Measurements from ENCODE around the gene SOCS4.
A peak's percentile ranks its signal among the peaks of the same experiment; 100 is the strongest.
"Not testable (repeated sequence)": the region's sequence is repeated elsewhere in the genome, so short reads cannot be mapped to it uniquely, and the experiment has no call there.

Gene SOCS4

GRCh38 chr14:55066223-55066622, 39.2 kb downstream of the SOCS4 start:
- no peak for TF ChIP-seq CTCF (conservative IDR thresholded peaks at IDR 0.05)
- H3K27ac ChIP-seq: no peak overlapping the region

DNA sequence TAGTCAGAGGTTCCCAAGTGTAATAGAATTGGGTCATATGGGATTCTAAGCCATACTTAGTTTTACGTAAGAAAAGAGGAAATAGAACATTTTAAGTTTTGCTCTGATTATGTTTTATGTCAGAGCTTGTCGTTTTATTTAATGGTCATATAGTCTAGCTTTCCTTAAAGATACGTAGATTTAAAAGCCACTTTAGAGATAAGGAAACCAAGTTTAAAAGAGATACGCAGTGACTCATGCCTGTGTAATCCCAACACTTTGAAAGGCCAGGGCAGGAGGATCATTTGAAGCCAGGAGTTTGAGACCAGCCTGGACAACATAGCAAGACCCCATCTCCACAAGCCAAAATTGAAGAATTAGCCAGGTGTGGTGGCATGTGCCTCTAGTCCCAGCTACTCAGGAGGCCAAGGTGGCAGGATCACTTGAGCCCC, 44.0 kb downstream of the SOCS4 start:
- TF ChIP-seq CTCF (conservative IDR thresholded peaks at IDR 0.05): no peak
- H3K27ac ChIP-seq: no peak overlapping the region

- H3K27ac ChIP-seq: peak overlapping the region; percentile 18
- TF ChIP-seq CTCF (conservative IDR thresholded peaks at IDR 0.05): no peak
Measured at GRCh38 chr14:55071870-55072640, 45.0 kb downstream of the SOCS4 start.

DNA sequence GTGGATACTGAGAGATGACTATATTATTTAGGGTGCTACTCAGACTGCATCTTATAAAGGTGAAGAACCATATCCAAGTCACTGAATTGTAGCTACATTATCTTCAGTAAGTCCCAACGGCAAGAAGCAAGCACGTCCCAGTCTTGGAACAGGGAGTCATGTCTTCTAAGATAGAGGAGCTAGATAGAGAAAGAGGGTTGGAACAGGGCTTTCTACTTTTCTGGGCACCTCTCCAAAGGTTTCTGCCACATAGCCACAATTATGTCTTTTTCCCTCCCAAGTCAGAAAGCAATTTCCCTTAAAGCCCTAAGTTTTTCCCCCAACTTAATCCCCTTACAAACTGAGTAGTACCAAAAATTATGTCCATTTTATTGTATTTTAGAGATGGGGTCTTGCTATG, 46.8 kb downstream of the SOCS4 start:
- no peak overlapping the region for H3K27ac ChIP-seq
- no peak for TF ChIP-seq CTCF (conservative IDR thresholded peaks at IDR 0.05)

DNA sequence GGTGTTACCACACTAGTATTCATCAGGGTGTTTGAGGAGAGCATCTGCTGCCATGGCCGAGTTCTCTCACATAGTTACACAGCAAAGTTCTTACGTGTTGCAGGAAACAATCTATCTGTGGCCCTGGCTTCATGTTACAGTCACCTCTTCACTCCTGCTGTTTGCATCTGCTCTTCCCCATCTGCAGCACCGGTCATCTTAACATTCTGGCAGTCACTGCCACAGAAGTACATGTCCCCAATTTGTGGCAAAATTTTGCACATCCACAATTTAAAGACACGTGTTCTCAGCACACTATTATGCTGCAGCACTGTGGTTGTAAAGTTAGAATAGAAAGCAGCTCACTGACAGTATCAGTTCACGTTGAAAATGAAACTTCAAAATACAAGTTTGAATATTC, 47.6 kb downstream of the SOCS4 start:
- H3K27ac ChIP-seq: no peak overlapping the region
- no peak for TF ChIP-seq CTCF (conservative IDR thresholded peaks at IDR 0.05)

- TF ChIP-seq CTCF (conservative IDR thresholded peaks at IDR 0.05): no peak
Measured at GRCh38 chr14:55075628-55076175, 48.7 kb downstream of the SOCS4 start.

GRCh38 chr14:55077170-55078151, 50.4 kb downstream of the SOCS4 start:
- no peak for TF ChIP-seq CTCF (conservative IDR thresholded peaks at IDR 0.05)
- H3K27ac ChIP-seq: no peak overlapping the region

More at GRCh38 chr14:55075628-55076175, 48.7 kb downstream of the SOCS4 start:
- no peak overlapping the region for H3K27ac ChIP-seq

- H3K27ac ChIP-seq: not testable (repeated sequence)
Measured at GRCh38 chr14:55079961-55080360, 52.9 kb downstream of the SOCS4 start.
